ENCODE measurements around the gene HEPH. TPM values are rescaled to one million over a fixed set of nuclear protein-coding genes. Genes with fewer than 3 reads are reported as not detected.
"Not testable (repeated sequence)": the region's sequence is repeated elsewhere in the genome, so short reads cannot be mapped to it uniquely, and the experiment has no call there.

Gene HEPH
- total RNA-seq, result not detected

- DNase-seq (no peak), ATAC-seq (no peak)
- no peak within 1 kb of the TSS for H3K4me3 Mint-ChIP-seq
- ChIA-PET POLR2A (no interaction called here), CTCF (no interaction called here)
- H3K27me3 Mint-ChIP-seq (ENCODE audit: low read depth), result no peaks in the 10 kb centered on the region
- H3K36me3 Mint-ChIP-seq (ENCODE audit: low read depth), result no peaks in the 10 kb centered on the region
- H3K9me3 Mint-ChIP-seq (ENCODE audit: insufficient read depth), result no peaks in the 10 kb centered on the region
- no peaks in the 10 kb centered on the region for H3K4me1 Mint-ChIP-seq (ENCODE audit: low read depth)
- no peak within 1 kb of the TSS for H3K27ac Mint-ChIP-seq
Measured at GRCh38 chrX:66163849-66164411, at the start of gene HEPH. TSS of gene HEPH (plus strand) at chrX:66164247. CDS start at chrX:66170571, 6,324 bp downstream.

GRCh38 chrX:66118722-66119121 lies 45.3 kb upstream of the HEPH start:
- H3K27ac Mint-ChIP-seq; H3K27me3 Mint-ChIP-seq (ENCODE audit: low read depth); ATAC-seq; H3K9me3 Mint-ChIP-seq (ENCODE audit: insufficient read depth); POLR2A ChIA-PET; DNase-seq; H3K4me1 Mint-ChIP-seq (ENCODE audit: low read depth); CTCF ChIA-PET; H3K4me3 Mint-ChIP-seq; H3K36me3 Mint-ChIP-seq (ENCODE audit: low read depth): not testable (repeated sequence)

GRCh38 chrX:66121354-66121753 lies 42.7 kb upstream of the HEPH start:
- H3K4me3 Mint-ChIP-seq; POLR2A ChIA-PET; H3K27me3 Mint-ChIP-seq (ENCODE audit: low read depth); DNase-seq; H3K27ac Mint-ChIP-seq; CTCF ChIA-PET; H3K36me3 Mint-ChIP-seq (ENCODE audit: low read depth); H3K9me3 Mint-ChIP-seq (ENCODE audit: insufficient read depth); H3K4me1 Mint-ChIP-seq (ENCODE audit: low read depth); ATAC-seq: not testable (repeated sequence)

- H3K4me3 Mint-ChIP-seq, result no peak overlapping the region
- peaks cover 5% of the 10 kb centered on the region for H3K9me3 Mint-ChIP-seq (ENCODE audit: insufficient read depth)
- ATAC-seq (no peak), DNase-seq (no peak)
- no peak overlapping the region for H3K27ac Mint-ChIP-seq
- H3K36me3 Mint-ChIP-seq (ENCODE audit: low read depth), result peaks cover 5% of the 10 kb centered on the region
- peaks cover 7% of the 10 kb centered on the region for H3K27me3 Mint-ChIP-seq (ENCODE audit: low read depth)
- ChIA-PET CTCF (no interaction called here), POLR2A (no interaction called here)
- H3K4me1 Mint-ChIP-seq (ENCODE audit: low read depth), result no peaks in the 10 kb centered on the region
Measured at GRCh38 chrX:66126662-66127061, 37.4 kb upstream of the HEPH start.

- ChIA-PET POLR2A (no interaction called here), CTCF (no interaction called here)
- no peak for ATAC-seq
Measured at GRCh38 chrX:66130469-66130868, 33.6 kb upstream of the HEPH start.

GRCh38 chrX:66135284-66135683 lies 28.8 kb upstream of the HEPH start:
- DNase-seq; H3K27me3 Mint-ChIP-seq (ENCODE audit: low read depth); H3K27ac Mint-ChIP-seq; ATAC-seq; H3K36me3 Mint-ChIP-seq (ENCODE audit: low read depth); H3K9me3 Mint-ChIP-seq (ENCODE audit: insufficient read depth); H3K4me1 Mint-ChIP-seq (ENCODE audit: low read depth); CTCF ChIA-PET; POLR2A ChIA-PET; H3K4me3 Mint-ChIP-seq: not testable (repeated sequence)

More at GRCh38 chrX:66130469-66130868, 33.6 kb upstream of the HEPH start:
- peaks cover 7% of the 10 kb centered on the region for H3K27me3 Mint-ChIP-seq (ENCODE audit: low read depth)
- no peaks in the 10 kb centered on the region for H3K9me3 Mint-ChIP-seq (ENCODE audit: insufficient read depth)
- no peaks in the 10 kb centered on the region for H3K4me1 Mint-ChIP-seq (ENCODE audit: low read depth)
- no peaks in the 10 kb centered on the region for H3K36me3 Mint-ChIP-seq (ENCODE audit: low read depth)
- H3K27ac Mint-ChIP-seq, result no peak overlapping the region
- no peak overlapping the region for H3K4me3 Mint-ChIP-seq
- DNase-seq, result no peak

- ATAC-seq (peak; percentile 44), DNase-seq (peak; percentile 20)
- Mint-ChIP-seq H3K4me3 (no peak overlapping the region), H3K4me1 (ENCODE audit: low read depth) (peaks cover 10% of the 10 kb centered on the region), H3K9me3 (ENCODE audit: insufficient read depth) (no peaks in the 10 kb centered on the region), H3K27me3 (ENCODE audit: low read depth) (no peaks in the 10 kb centered on the region), H3K36me3 (ENCODE audit: low read depth) (no peaks in the 10 kb centered on the region), H3K27ac (peak overlapping the region; percentile 35)
- ChIA-PET POLR2A (no interaction called here), CTCF (no interaction called here)
Measured at GRCh38 chrX:66142351-66142750, 21.7 kb upstream of the HEPH start.

- Mint-ChIP-seq H3K27me3 (ENCODE audit: low read depth) (no peaks in the 10 kb centered on the region), H3K4me1 (ENCODE audit: low read depth) (peaks cover 14% of the 10 kb centered on the region), H3K27ac (no peak overlapping the region), H3K9me3 (ENCODE audit: insufficient read depth) (no peaks in the 10 kb centered on the region), H3K4me3 (no peak overlapping the region), H3K36me3 (ENCODE audit: low read depth) (no peaks in the 10 kb centered on the region)
- DNase-seq (no peak), ATAC-seq (no peak)
- CTCF ChIA-PET, result no interaction called here
- POLR2A ChIA-PET, result no interaction called here
Measured at GRCh38 chrX:66144258-66144657, 19.8 kb upstream of the HEPH start.

GRCh38 chrX:66149519-66149918 lies 14.5 kb upstream of the HEPH start:
- DNase-seq, result no peak
- Mint-ChIP-seq H3K27me3 (ENCODE audit: low read depth) (no peaks in the 10 kb centered on the region), H3K9me3 (ENCODE audit: insufficient read depth) (no peaks in the 10 kb centered on the region), H3K4me3 (no peak overlapping the region), H3K4me1 (ENCODE audit: low read depth) (peaks cover 4% of the 10 kb centered on the region), H3K36me3 (ENCODE audit: low read depth) (no peaks in the 10 kb centered on the region), H3K27ac (no peak overlapping the region)
- CTCF ChIA-PET, result no interaction called here
- ATAC-seq, result no peak
- POLR2A ChIA-PET, result no interaction called here

- ATAC-seq, result no peak
- no peak overlapping the region for H3K4me3 Mint-ChIP-seq
- H3K4me1 Mint-ChIP-seq (ENCODE audit: low read depth), result peaks cover 4% of the 10 kb centered on the region
Measured at GRCh38 chrX:66150163-66150562, 13.9 kb upstream of the HEPH start.

GRCh38 chrX:66162331-66162822 lies 1.7 kb upstream of the HEPH start:
- Mint-ChIP-seq H3K36me3 (ENCODE audit: low read depth) (no peaks in the 10 kb centered on the region), H3K4me1 (ENCODE audit: low read depth) (no peaks in the 10 kb centered on the region), H3K27ac (no peak overlapping the region), H3K27me3 (ENCODE audit: low read depth) (no peaks in the 10 kb centered on the region), H3K4me3 (no peak overlapping the region), H3K9me3 (ENCODE audit: insufficient read depth) (no peaks in the 10 kb centered on the region)
- ATAC-seq (no peak), DNase-seq (no peak)
- CTCF ChIA-PET, result no interaction called here
- POLR2A ChIA-PET, result no interaction called here

More at GRCh38 chrX:66150163-66150562, 13.9 kb upstream of the HEPH start:
- Mint-ChIP-seq H3K36me3 (ENCODE audit: low read depth) (no peaks in the 10 kb centered on the region), H3K9me3 (ENCODE audit: insufficient read depth) (no peaks in the 10 kb centered on the region), H3K27ac (no peak overlapping the region), H3K27me3 (ENCODE audit: low read depth) (no peaks in the 10 kb centered on the region)
- ChIA-PET POLR2A (no interaction called here), CTCF (no interaction called here)
- no peak for DNase-seq

GRCh38 chrX:66163447-66163846 lies 600 bp upstream of the HEPH start:
- Mint-ChIP-seq H3K4me1 (ENCODE audit: low read depth) (no peaks in the 10 kb centered on the region), H3K36me3 (ENCODE audit: low read depth) (no peaks in the 10 kb centered on the region), H3K4me3 (no peak overlapping the region), H3K27ac (no peak overlapping the region), H3K9me3 (ENCODE audit: insufficient read depth) (no peaks in the 10 kb centered on the region), H3K27me3 (ENCODE audit: low read depth) (no peaks in the 10 kb centered on the region)
- ChIA-PET POLR2A (no interaction called here), CTCF (no interaction called here)
- DNase-seq (no peak), ATAC-seq (no peak)

GRCh38 chrX:66164470-66164869 lies 423 bp downstream of the HEPH start:
- Mint-ChIP-seq H3K27ac (no peak overlapping the region), H3K36me3 (ENCODE audit: low read depth) (no peaks in the 10 kb centered on the region), H3K4me3 (no peak overlapping the region), H3K27me3 (ENCODE audit: low read depth) (no peaks in the 10 kb centered on the region), H3K4me1 (ENCODE audit: low read depth) (no peaks in the 10 kb centered on the region), H3K9me3 (ENCODE audit: insufficient read depth) (no peaks in the 10 kb centered on the region)
- POLR2A ChIA-PET, result no interaction called here
- DNase-seq (no peak), ATAC-seq (no peak)
- CTCF ChIA-PET, result no interaction called here

Measured in activated CD8-positive, alpha-beta T cell treated with anti-CD3 and anti-CD28 coated beads, Interleukin-2, amount 10 ng/mL, durations not matched to agents 7 days and 5 days (primary cell).